ENCODE data around the gene DSCAM.

DSCAM gene

DNA sequence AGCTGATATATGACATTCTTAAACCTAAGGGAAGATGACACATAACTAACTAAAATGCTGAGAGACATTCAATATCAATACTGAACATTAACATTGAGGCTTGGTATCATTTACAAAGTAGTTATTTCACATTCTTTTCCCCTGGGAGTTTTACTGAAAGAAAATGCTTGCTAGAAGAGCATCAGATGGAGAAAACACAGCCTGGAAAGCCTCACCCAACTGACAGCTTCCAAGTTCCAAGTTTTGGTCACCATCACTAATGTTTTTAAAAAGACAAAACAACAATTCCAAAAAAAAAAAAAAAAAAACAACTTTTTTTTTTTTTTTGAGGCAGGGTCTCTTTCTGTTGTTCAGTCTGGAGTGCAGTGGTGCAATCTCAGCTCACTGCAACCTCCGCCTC, 80.6 kb downstream of the DSCAM start:
- DNase-seq = no peak

DNA sequence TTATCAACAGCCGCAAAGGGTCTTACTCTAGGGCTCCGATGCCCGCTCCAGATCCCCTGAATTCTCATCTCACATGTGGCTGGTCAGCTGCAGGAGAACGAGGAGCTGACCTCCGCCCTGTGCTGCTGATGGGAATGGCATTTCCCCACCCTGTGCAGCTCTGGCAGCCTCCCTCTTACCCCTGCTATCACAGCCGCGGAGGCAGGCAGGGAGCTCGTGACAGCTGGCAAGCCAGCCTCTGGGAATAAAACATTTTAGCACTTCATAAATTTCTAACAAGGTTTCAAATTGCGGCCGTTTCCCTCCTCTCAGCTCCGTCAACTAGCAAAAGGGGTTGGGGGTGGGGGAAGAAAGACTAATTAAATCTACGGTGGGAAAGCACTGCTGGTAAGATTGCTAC, 81.1 kb downstream of the DSCAM start:
- DNase-seq = no peak

DNA sequence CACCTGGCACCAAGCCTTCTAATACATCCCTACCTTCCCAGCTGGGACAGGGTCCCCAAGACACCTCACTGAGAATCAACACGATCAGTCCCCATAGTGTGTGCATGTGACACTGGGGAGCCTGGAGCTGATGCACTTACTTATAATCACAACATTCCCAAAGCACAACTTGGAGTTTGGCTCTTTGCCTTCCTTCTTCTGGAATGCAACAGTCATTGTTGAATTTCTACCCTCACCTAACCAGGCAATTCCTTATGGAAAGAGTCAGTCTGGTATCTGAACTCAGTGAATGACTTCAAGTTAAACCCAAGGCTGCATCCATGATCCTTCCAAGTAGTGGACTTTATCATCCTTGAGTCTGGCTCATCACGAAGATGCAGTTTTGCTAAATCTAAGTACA, 86.1 kb downstream of the DSCAM start:
- DNase-seq = no peak

DNA sequence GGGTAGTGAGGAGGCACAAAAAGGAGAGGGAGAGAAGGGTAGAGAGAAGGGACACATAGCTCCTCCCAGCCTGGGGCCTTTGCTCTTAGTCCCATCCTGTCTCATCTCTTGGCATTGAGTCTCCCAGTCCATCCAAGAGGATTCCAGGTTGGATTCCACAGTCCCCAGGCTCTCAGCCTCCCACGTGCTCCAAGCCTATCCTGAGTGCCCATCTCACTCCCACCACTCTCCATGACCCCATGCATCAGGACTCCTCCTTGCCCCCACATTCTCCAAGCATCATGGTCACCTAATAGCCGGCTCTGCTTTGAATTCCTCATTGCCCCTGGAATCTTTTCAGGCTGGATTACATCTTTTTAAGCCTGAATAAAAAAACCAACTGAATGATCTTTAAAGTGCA, 87.9 kb downstream of the DSCAM start:
- DNase-seq = no peak

DNA sequence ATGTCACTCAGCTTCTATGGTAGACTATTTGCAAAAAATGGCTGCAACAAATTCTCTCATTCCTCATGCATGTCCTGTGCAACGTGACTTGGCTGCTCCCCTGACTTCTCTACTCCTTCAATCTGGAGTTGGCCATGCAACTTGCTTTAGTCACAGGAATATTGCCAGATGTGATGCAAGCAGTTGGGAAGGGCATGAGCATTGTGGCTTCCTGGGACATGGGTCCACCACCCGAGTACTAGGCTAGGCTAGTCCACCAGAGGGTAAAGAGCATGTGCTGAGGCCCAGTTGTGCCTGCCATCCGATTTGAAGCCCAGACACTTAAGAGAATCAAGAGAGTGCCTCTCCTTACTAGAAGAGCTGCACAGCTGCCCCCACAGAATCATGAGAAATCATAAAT, 89.6 kb downstream of the DSCAM start:
- no peak for DNase-seq

DNA sequence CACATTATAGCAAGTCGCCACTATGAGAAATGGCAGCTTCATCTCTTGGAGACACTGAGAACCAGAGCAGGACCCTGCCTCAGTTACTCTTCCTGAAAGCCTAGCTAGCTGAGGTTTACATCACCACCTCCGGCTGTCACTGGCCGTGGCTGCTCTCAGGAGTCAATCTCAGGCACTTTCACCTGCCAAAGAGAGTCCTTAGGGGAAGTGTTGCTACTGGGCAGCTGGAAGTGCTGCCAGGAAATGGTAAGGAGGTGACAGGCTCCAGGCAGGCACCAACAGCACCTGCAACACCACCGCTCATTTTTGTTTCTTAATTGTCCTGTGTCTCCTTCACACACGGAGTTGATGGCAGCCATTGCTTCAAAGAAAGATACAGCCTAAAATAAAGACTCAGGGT, 92.5 kb downstream of the DSCAM start:
- DNase-seq = no peak

DNA sequence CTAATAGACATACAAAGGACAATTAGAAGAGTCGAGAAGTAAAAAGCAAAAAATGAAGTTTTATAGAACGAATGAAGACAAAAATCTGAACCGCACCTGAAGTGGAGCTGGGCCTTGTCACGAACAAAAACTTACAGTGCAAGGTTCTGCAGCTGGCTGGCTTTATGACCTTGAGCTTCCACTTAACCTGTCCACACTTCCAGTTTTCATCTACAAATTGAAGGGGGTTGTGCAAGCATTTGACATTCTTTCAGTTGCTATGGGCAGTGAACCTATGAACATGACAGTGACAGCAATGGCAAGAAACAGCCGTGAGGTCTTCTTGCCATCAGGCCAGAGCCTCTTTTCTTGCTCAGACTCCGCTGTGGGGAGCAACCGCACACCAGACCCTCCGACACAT, 93.2 kb downstream of the DSCAM start:
- DNase-seq = no peak

DNA sequence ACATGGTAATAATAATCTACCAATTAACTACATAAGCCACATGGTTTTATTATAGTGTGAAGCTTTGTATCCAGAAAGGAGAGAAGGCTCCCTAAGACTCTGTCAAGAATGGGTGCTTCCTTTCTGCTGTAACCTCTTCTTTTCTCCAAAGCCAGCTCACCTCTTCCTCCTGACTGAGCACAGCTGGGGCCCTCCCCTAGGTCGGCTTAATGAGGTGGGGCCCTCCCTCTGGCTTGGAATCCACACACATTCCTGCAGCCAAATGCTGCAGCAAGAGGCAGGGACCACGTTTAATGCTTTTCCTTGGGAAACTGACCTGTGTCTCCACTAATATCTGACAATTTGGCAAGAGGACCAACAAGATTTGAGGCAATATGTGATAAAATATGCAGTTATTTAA, 94.8 kb downstream of the DSCAM start:
- DNase-seq = no peak

DNA sequence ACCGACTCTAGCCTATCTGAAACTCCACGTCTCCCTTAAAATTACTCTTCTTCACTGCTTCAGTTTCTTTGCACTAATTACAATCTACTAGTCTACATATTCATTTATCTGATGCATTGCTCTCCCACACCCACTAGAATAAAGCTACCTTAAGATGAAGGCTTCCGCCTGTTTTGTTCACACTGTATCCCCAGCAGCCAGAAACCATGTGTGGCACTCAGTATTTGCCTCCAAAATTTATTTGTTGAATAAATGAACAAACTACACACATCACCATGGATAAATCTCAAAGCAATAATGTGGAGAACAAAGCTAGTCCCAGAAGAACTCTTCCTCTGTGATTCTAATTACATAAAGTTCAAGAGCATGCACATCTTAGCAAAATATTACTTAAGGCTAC, 95.7 kb downstream of the DSCAM start:
- no peak for DNase-seq

DNA sequence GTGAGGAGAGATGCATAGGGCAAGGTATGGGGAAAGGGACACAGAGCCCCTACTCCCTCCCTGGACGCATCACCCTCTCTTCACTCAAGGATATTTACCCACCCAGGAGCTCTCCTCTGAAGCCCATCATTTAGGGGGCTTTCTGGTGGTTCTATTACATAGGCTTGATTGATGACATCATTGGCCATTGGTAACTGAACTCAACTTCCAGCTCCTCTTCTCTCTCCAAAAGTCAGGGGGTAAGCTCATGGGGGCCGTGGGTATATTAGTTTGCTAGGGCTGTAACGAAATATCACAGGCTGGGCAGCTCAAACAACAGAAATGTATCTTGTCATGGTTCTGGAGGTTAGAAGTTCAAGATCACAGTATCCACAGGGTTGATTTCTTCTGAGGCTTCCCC, 110.8 kb downstream of the DSCAM start:
- no peak for DNase-seq

DNA sequence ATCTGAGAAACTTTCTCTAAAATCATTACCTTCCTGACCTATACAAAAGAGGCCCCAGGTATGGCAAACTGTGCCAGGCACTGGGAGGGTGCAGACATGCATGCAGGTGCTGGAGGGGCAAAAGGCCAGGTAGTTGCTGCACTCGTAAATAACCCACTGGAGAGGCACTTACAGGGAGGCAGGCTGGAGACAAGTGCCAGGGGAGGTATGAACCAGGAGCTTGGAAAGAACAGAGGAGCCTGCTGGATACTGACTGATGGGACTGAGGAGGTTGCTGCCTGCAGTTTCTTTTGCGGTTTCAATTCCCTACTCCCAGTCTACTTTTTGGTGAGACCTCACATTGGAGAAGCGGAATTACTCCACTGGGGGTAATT, 113.9 kb downstream of the DSCAM start:
- no peak for DNase-seq

DNA sequence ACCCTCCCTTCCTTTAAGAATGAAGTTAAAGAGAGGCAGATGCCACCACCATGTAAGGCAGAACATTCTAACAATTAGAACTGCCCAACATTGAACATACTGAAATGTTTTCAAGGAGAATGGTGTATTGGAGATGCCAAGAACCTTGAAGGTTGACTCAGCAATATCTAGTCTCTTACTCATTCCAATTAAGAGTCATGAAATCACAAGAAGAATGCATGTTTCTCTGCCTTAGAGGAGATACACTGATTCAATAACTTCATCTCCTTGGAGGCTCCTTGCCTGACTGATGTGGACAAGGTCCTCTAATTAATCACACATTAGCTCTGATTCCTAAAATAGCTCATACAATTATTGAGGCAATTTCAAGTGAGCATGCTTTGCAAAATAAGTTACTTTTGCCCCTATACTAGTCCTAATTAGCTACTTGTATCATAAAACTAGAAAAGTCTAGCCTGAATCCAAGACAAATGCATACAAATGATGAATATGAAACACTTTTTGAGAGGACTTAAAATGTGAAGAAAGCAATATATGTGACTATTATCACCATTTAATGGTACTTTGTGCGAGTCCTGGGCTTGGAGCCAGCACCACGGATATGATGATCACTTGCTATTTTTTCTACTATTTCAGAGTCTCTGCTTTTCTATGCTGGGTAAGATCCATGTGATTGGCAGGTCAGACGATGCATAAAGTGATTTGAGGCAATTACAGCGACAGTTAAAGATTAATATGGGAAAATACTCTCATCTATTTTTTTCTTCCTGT, 114.5 kb downstream of the DSCAM start:
- DNase-seq = peak; percentile 15

DNA sequence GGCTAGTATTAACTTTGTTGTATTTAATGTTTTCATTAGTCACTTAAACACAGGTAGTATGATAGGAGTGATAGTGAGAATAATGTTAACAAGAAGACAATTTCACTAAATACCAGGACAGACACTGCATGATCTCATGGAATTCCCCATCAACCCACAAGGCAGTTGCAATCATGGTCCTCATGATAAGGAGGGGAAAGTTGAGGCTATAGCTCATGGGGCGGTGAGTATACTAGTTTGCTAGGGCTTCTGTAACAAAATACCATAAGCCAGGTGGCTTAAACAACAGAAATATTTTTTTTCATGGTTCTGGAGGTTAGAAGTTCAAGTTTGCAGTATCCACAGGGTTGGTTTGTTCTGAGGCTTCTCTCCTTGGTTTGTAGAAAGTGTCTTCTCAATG, 115.8 kb downstream of the DSCAM start:
- no peak for DNase-seq

DNA sequence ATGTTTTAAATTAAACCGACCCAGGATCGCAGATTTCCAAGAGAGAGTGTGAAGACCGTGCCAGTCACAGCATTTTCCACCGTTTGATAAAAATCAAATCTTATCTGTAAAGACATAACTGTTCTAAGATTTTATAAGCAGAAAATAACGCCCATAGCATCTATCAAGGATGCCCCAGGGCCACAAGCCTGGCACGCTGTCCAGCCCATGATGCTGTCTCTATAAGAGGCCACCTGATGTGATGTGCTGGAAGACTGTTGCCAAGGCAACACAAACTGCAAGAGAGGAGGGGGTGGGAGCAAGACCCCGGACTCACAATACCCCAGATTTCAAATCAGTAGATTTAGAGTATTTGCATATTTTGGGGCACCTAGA, 116.5 kb downstream of the DSCAM start:
- DNase-seq = no peak

DNA sequence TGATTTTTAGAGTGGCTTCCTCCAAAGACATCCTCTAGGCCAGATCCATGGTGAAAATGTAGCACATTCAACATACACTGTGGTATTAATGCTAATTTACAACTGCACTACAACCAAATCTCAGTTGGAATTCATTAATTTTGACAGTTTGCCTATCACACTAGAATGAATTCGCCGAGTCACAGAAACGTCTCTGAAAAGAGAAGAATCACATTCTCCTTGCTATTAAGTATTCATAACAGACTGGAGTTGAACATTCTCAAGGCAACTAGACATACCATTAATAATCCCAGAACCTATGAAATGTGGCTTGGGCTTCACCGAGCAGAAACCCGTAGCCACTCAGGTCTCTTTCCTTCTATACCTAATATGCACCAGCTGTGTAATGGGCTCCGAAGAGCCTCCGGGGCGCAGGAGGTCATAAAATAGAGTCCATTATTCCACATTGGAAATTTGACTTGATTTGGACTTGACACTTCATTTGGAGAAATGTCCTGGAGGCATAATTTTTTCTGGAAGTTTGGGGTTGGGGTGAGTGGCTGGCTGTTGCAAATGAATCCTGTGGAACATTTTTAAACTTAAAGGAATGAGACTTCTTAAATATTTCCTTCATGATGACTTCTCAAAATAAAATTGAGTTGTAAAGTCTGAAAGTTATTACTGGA, 117.1 kb downstream of the DSCAM start:
- no peak for DNase-seq

DNA sequence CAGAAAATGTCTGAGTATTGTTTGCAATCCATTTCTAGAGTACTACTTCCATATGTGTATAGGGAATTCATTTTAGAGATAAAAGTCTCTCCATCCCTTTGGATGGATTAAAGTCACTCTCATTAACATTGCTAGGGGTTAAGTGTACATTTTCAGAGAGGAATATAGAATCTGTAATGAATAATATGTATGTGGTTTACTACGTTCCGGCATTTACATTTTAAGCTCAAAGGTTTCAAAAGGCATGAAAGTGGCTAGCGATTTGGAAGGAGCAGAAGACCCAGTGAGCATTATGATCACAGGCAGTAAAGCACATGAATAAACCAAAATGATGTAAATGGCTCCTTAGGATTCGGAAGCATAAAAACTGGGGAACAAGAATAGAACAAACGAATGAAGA, 123.0 kb downstream of the DSCAM start:
- DNase-seq = no peak

DNA sequence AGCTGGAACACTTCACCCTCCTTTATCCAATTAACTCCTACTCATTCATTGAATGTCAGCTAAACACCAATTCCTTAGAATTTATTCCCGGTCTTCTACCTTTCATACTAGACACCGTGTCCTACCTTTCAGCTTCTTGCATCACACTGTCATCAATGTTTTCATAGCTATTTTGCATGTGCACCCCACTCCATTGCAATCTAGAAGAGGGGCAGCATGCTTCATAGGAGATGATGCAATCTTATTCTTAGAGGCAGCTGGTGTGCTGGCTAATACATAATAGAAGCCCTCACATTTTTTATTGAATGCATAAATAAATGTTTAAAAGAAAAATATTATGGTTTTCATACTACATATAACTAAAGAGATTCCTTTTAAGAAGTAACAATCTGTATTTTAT, 123.6 kb downstream of the DSCAM start:
- no peak for DNase-seq

DNA sequence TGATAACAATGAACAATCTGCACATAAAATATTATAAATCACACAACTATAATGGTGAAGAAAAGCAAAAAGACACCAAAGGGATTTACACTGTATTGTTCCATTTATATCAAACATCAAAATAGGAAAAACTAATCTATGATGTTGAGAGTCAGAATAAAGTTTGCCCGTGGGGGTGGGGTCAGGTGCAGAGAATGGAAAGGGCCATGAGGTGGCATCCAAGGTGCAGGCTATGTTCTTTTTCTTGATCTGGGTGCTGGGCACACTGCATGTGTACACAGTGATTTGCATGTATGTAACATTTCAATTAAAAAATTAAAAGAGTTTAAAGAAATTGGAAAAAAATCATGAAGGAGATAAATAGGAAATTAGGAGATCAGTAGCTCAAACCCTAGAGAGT, 127.3 kb downstream of the DSCAM start:
- no peak for DNase-seq

DNA sequence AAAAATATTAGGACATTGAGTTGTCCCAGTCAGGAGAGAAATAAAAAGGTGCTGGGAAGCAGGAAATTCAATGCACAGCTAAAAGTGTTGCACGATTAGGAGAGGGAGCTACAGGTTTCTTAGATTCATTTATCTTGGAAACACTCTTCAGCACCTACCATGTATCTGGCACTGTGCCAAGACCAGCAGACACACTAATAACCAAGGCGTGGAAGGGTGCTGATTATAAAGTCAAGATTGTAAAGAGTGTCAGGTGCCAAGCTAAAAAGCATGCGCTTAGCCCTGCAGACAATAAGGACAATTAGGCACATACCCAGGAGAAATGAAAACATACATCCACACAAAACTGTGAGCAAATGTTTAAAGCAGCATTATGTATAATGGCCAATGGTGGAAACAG, 129.9 kb downstream of the DSCAM start:
- no peak for DNase-seq

DNA sequence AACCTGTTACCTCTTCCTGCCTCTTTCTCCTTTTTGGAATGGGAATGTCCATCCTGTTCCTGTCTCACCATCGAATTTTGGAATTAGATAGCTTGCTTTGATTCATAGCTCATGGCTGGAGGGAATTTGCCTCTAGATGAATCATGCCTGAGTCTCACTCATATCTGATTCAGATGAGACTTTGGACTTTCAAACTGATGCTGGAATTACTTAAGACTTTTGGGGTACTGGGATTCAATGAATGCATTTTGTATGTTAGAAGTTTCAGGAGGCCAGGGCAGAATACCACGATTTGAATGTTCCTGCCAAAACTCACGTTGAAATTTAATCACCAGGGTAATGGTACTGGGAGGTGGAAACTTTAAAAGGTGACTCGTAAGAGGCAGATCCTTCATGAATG, 132.4 kb downstream of the DSCAM start:
- DNase-seq = peak; percentile 17

DNA sequence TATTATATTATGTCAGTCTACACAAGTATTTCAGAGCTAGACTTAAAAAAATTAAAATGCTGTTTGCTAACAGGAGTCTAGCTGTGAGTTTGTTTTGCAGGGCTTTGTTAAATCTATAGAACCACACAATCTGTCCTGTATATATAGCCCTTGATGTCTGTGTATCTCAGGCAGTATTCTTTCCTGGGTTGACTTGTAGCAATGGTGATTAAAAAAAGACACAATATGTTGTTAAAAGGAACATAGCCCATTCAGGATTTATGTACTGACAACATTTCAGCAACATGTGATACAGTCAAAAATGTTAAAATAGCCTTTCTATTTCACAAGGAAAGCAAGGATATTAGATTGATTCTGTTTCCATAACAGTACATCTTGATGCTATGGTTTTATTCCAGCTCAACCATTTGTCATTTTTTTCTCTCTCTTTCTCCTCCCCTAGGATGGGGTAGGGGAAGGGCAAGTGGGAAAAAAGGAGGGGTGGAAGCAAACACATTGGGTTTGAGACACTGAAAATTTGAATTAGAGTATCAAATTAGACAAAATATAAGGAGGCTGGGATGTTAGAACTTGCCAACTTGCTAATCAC, 139.2 kb downstream of the DSCAM start:
- DNase-seq = no peak

DNA sequence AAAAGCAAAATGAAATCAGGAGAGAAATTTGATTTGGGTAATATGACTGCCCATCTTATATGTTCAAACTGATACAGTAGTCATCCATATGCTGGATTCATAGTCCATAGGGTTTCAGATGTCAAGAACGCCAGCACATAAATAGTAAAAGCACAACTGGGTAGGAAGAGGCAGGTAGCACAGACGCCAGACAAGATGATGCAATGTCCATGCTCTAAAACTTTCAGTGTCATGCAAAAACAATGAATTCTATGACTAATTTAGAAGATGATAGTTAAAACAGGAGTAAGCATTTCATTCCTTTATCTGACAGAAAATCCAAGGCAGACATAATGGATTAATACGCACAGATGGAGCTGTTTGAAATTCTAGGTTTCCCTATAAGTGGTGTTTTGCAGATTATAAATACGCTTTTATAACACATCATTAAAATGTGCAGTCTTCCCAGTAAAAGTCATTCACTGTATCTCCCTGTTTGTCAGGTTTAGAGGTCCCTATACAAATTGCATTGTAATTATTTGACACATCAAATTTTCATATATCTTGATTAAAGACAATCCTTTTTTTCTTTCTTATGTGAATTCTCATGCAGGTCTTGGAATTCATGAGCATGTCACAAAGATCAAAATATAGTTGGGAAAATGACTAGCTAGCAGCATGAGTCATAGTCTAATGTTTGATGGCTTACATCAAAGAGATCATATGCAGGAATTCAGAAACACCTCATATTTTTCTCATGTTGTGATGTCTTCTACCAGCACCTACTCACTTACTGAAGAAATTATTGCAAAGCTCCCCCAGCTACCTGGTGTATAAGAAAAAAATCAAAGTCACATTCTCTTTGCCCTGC, 139.9 kb downstream of the DSCAM start:
- DNase-seq = no peak

DNA sequence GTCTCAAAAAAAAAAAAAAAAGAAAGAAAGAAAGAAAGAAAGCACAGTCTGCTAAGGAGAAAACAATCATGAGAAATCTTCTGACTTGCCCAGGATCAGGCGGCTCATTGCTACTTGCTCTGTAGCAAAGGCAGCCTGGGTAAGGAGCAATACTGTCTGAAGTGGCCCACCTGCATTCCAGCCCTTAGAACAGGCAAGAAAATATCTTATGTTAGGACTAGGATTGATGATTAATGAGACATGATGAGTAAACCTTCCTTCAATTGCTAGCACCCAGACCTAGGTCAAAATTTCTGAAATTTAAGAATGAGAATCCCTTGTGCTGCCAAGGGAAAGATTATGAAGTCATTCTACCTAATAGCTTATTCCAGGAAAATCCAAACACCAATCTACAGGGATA, 140.8 kb downstream of the DSCAM start:
- DNase-seq = no peak

DNA sequence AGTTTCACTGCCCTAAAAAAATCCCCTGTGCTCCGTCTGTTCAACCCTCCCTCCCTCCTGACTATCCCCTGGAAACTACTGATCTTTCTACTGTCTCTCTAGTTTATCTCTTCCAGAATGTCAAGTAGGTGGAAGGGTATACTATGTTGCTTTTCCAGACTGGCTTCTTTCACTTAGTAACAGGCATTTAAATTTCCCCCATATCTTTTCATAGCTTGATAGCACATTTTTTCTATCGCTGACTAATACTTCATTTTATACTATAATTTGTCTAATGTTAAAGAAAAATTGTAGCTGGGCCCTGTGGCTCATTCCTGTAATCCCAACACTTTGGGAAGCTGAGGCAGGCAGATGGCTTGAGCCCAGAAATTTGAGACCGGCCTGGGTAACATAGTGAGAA, 142.8 kb downstream of the DSCAM start:
- no peak for DNase-seq
